Aorta (tissue), 5 donors: ENCODE results near the gene CDH7. TPM values are rescaled to one million over a fixed set of nuclear protein-coding genes. Genes with fewer than 3 reads are reported as not detected.

Source experiments
- ATAC-seq: fragments of 200-7000 bp; cut with Tn5 transposase; one replicate; pipeline ENCODE4 v1.9.1; 2022; ENCODE audit warnings: moderate library complexity; ENCODE audit not compliant: low FRiP score
- DNase-seq, 2 donors: peaks; one replicate each; pipeline ENCODE4 v3.0.0-alpha.2; 2020
- H3K27ac ChIP-seq, 2 donors: one replicate each; pipeline ENCODE4 v1.5.1; 2013; ENCODE audit warnings: low read length in 2 of 2, mild to moderate bottlenecking in 2 of 2, moderate library complexity in 2 of 2, control low read depth in 1 of 2, inconsistent platforms in 1 of 2, low read depth in 1 of 2
- H3K27me3 ChIP-seq, 2 donors: one replicate each; pipeline ENCODE4 v1.6.1; 2013; ENCODE audit warnings: control low read depth in 1 of 2, low read length in 1 of 2, mild to moderate bottlenecking in 1 of 2, moderate library complexity in 1 of 2; ENCODE audit not compliant: insufficient read depth in 2 of 2, control insufficient read depth in 1 of 2
- H3K36me3 ChIP-seq, 2 donors: one replicate each; pipeline ENCODE4 v1.6.1; 2013; ENCODE audit warnings: control low read depth in 1 of 2, low read length in 1 of 2, mild to moderate bottlenecking in 1 of 2; ENCODE audit not compliant: insufficient read depth in 2 of 2, control insufficient read depth in 1 of 2
- H3K4me1 ChIP-seq, 2 donors: one replicate each; pipeline ENCODE4 v1.6.1; 2013; ENCODE audit warnings: low read length in 2 of 2, control low read depth in 1 of 2, mild to moderate bottlenecking in 1 of 2, moderate library complexity in 1 of 2; ENCODE audit not compliant: insufficient read depth in 2 of 2, control insufficient read depth in 1 of 2
- H3K4me3 ChIP-seq, 2 donors: one replicate each; pipeline ENCODE4 v1.5.1; 2013; ENCODE audit warnings: low read length in 2 of 2, control low read depth in 1 of 2, mild to moderate bottlenecking in 1 of 2
- H3K9me3 ChIP-seq: one replicate; pipeline ENCODE4 v1.6.1; 2013; ENCODE audit warnings: mild to moderate bottlenecking, low read length; ENCODE audit not compliant: control insufficient read depth
- WGBS, 2 donors: extraction: QIAGEN DNeasy Blood & Tissue Kit; methylation state at CpG; one replicate each; pipeline ENCODE4 v1.1.7; 2013; 5-methylcytosine and 5-hydroxymethylcytosine counted together
- intact Hi-C, 2 donors: fragments of 100-400 bp; cut with DNase I; formaldehyde crosslinking; loops; one replicate each; pipeline versions ENCODE4 v1.14.2 to v1.15.0; 2022
- polyA plus RNA-seq, 2 donors: library from polyadenylated mRNA; stranded (reverse); fragments of 200-250 nt; gene quantifications; one replicate each; pipeline ENCODE4 v1.2.3, GENCODE V29; 2013
- total RNA-seq, 2 donors: library from RNA; stranded (reverse); fragmentation: NEBNext Ultra II Directional; extraction: Animal tissue kit (Norgen Biotek cat#: 25700); gene quantifications; one replicate each; pipeline ENCODE4 v1.2.1, GENCODE V29; 2021
- donor health status: healthy with polysubstance abuse.
- donor health status: Bipolar disorder and iron deficiency.
- donor health status: DM: no; HTN: no; CAD: no.
- donor health status: DM: no; HTN: no; CAD: no.
- donor health status: DM: yes; HTN: yes; CAD: no.

The CDH7 gene
- total and polyA plus RNA-seq, 4 donors = 0.06 to 0.19 TPM; not detected in 2

DNA sequence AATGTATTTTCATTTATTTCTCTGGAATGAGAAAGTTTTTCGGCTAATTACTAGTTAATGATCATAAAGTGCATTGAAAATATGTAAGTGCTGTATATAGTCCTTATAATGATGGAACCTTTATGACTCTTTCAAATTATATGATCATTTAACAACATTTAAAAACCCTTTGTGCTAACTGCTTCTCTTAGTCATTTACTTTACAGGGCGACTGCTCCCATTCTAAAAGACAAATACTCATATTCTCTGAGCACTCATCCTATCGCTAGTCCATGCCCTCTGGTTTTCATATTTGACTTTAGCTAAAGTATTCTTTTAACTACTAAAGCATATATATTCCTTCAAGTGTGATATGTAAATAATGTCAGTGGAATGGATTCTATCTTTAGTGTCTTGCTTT lies 168.2 kb downstream of the CDH7 start:
- no peak for DNase-seq
- no peak for ATAC-seq
- peaks cover 2% of the 10 kb centered on the region for H3K9me3 ChIP-seq
- no peak overlapping the region for H3K27ac ChIP-seq
- intact Hi-C loops = no loop called here
- H3K27me3 ChIP-seq = no peaks in the 10 kb centered on the region
- no peaks in the 10 kb centered on the region for H3K4me1 ChIP-seq
- H3K36me3 ChIP-seq = no peaks in the 10 kb centered on the region
- no peak overlapping the region for H3K4me3 ChIP-seq
- WGBS, 2 donors = 78 to 82% methylated on average over 3 of the region's 3 CpGs

- no peak for ATAC-seq
- intact Hi-C loops = no loop called here
Measured at GRCh38 chr18:65919663-65920062, 168.9 kb downstream of the CDH7 start.

GRCh38 chr18:65922103-65922502 lies 171.3 kb downstream of the CDH7 start:
- Histone ChIP-seq H3K36me3 (no peaks in the 10 kb centered on the region), H3K27ac (no peak overlapping the region), H3K4me1 (no peaks in the 10 kb centered on the region), H3K9me3 (peaks cover 2% of the 10 kb centered on the region), H3K4me3 (no peak overlapping the region), H3K27me3 (no peaks in the 10 kb centered on the region)
- DNase-seq = no peak
- 76 to 81% methylated on average over 1 of the region's 1 CpG for WGBS, 2 donors
- no peak for ATAC-seq
- intact Hi-C loops = no loop called here

More at GRCh38 chr18:65919663-65920062, 168.9 kb downstream of the CDH7 start:
- Histone ChIP-seq H3K27ac (no peak overlapping the region), H3K9me3 (peaks cover 2% of the 10 kb centered on the region), H3K4me1 (no peaks in the 10 kb centered on the region), H3K27me3 (no peaks in the 10 kb centered on the region), H3K4me3 (no peak overlapping the region), H3K36me3 (no peaks in the 10 kb centered on the region)
- WGBS, 2 donors = 22 to 36% methylated on average over 3 of the region's 3 CpGs
- DNase-seq = no peak

DNA sequence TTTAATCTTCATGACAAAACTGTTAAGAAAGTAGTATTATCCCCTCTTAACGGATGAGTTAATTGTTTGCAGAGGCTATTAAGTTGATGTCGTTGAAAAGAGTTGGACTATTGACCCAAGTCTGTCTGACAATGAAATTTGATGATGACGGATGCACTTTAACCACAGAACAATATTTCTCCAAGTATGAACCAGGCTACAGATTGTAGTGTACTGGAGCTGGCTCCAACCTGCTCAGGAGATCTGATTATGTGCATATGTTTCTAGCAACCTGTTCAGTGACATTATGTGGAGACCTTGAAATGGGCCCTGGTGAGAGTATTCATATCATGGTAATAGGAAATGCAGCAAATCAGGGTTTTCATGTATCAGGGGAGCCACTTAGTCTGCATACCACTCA lies 174.1 kb downstream of the CDH7 start:
- ATAC-seq (no peak), DNase-seq (no peak)
- no peaks in the 10 kb centered on the region for H3K36me3 ChIP-seq
- H3K4me1 ChIP-seq = no peaks in the 10 kb centered on the region
- WGBS, 2 donors = 54 to 61% methylated on average over 3 of the region's 3 CpGs
- no peak overlapping the region for H3K27ac ChIP-seq
- H3K4me3 ChIP-seq = no peak overlapping the region
- peaks cover 2% of the 10 kb centered on the region for H3K9me3 ChIP-seq
- no peaks in the 10 kb centered on the region for H3K27me3 ChIP-seq
- intact Hi-C loops = no loop called here

DNA sequence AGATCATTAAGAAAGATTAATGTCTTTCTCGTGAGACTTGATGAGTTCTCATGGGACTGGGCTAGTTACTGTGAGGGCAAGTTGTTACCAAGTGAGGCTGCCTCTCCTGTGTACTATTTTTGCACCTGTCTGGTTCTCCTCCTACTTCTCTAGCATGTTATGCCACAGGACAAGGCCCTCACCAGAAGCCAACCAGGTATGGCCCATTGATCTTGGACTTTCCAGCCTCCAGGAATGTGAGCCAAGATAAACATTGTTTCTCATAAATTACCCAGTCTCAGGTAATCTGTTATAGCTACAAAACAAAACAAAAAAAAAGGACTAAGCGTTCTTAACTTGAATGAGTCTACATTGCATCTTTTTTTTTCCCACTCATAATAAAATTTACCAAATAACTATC lies 184.1 kb downstream of the CDH7 start:
- intact Hi-C loops = loop anchor here in 1 of 2 donors (5.0 kb wide), 1 partner anchor 552 kb away; no protein-coding TSS in a partner anchor
- H3K4me1 ChIP-seq = no peaks in the 10 kb centered on the region
- H3K36me3 ChIP-seq = no peaks in the 10 kb centered on the region
- WGBS, 2 donors = 26 to 44% methylated on average over 2 of the region's 2 CpGs
- H3K27me3 ChIP-seq = no peaks in the 10 kb centered on the region
- no peak overlapping the region for H3K27ac ChIP-seq
- ATAC-seq (no peak), DNase-seq (no peak)
- H3K9me3 ChIP-seq = peaks cover 1% of the 10 kb centered on the region
- no peak overlapping the region for H3K4me3 ChIP-seq

GRCh38 chr18:65936678-65937077 lies 185.9 kb downstream of the CDH7 start:
- H3K27me3 ChIP-seq = no peaks in the 10 kb centered on the region
- H3K36me3 ChIP-seq = no peaks in the 10 kb centered on the region
- WGBS, 2 donors = 74 to 88% methylated on average over 1 of the region's 1 CpG
- DNase-seq (no peak), ATAC-seq (no peak)
- no peak overlapping the region for H3K27ac ChIP-seq
- H3K4me3 ChIP-seq = no peak overlapping the region
- intact Hi-C loops = no loop called here
- H3K9me3 ChIP-seq = peaks cover 1% of the 10 kb centered on the region
- H3K4me1 ChIP-seq = no peaks in the 10 kb centered on the region

- no peak for ATAC-seq
- intact Hi-C loops = no loop called here
Measured at GRCh38 chr18:65937180-65937579, 186.4 kb downstream of the CDH7 start.

GRCh38 chr18:65938592-65939372 lies 188.0 kb downstream of the CDH7 start:
- no peaks in the 10 kb centered on the region for H3K27me3 ChIP-seq
- H3K36me3 ChIP-seq = no peaks in the 10 kb centered on the region
- no peaks in the 10 kb centered on the region for H3K4me1 ChIP-seq
- H3K27ac ChIP-seq = no peak overlapping the region
- WGBS, 2 donors = 77 to 86% methylated on average over 4 of the region's 4 CpGs
- DNase-seq (no peak), ATAC-seq (no peak)
- peaks cover 1% of the 10 kb centered on the region for H3K9me3 ChIP-seq
- no peak overlapping the region for H3K4me3 ChIP-seq
- intact Hi-C loops = no loop called here

More at GRCh38 chr18:65937180-65937579, 186.4 kb downstream of the CDH7 start:
- no peaks in the 10 kb centered on the region for H3K4me1 ChIP-seq
- H3K27ac ChIP-seq = no peak overlapping the region
- no peaks in the 10 kb centered on the region for H3K27me3 ChIP-seq
- no peaks in the 10 kb centered on the region for H3K36me3 ChIP-seq
- DNase-seq = no peak
- peaks cover 1% of the 10 kb centered on the region for H3K9me3 ChIP-seq
- no peak overlapping the region for H3K4me3 ChIP-seq
